ENCODE data around the gene DPY19L3.
A peak's percentile ranks its signal among the peaks of the same experiment; 100 is the strongest.
"Not testable (repeated sequence)": the region's sequence is repeated elsewhere in the genome, so short reads cannot be mapped to it uniquely, and the experiment has no call there.

DPY19L3 gene

GRCh38 chr19:32396046-32396652 lies 9.4 kb upstream of the DPY19L3 start:
- DNase-seq = no peak

- peak; percentile 77 for DNase-seq
Observed at GRCh38 chr19:32397671-32398101, 7.9 kb upstream of the DPY19L3 start.

GRCh38 chr19:32401992-32402391 lies 3.6 kb upstream of the DPY19L3 start:
- no peak for DNase-seq

GRCh38 chr19:32403291-32403995 lies 2.1 kb upstream of the DPY19L3 start:
- DNase-seq = no peak

- DNase-seq = no peak
Observed at GRCh38 chr19:32404213-32404932, 1.2 kb upstream of the DPY19L3 start.

- DNase-seq = no peak
Observed at GRCh38 chr19:32404933-32405430, 588 bp upstream of the DPY19L3 start.

GRCh38 chr19:32406161-32407003 lies 812 bp downstream of the DPY19L3 start:
- no peak for DNase-seq

GRCh38 chr19:32407004-32407992 lies 1.7 kb downstream of the DPY19L3 start:
- DNase-seq = peak; percentile 37

GRCh38 chr19:32415246-32415645 lies 9.7 kb downstream of the DPY19L3 start:
- DNase-seq = no peak

GRCh38 chr19:32415669-32416068 lies 10.1 kb downstream of the DPY19L3 start:
- no peak for DNase-seq

GRCh38 chr19:32416749-32417456 lies 11.3 kb downstream of the DPY19L3 start:
- no peak for DNase-seq

GRCh38 chr19:32418155-32418554 lies 12.6 kb downstream of the DPY19L3 start:
- no peak for DNase-seq

GRCh38 chr19:32421589-32422361 lies 16.2 kb downstream of the DPY19L3 start:
- no peak for DNase-seq

GRCh38 chr19:32422435-32422834 lies 16.9 kb downstream of the DPY19L3 start:
- DNase-seq = no peak

GRCh38 chr19:32423944-32424343 lies 18.4 kb downstream of the DPY19L3 start:
- not testable (repeated sequence) for DNase-seq

- DNase-seq = no peak
Observed at GRCh38 chr19:32427536-32427935, 22.0 kb downstream of the DPY19L3 start.

- DNase-seq = no peak
Observed at GRCh38 chr19:32436692-32437091, 31.1 kb downstream of the DPY19L3 start.

- DNase-seq = no peak
Observed at GRCh38 chr19:32437096-32437495, 31.5 kb downstream of the DPY19L3 start.

GRCh38 chr19:32438751-32439150 lies 33.2 kb downstream of the DPY19L3 start:
- DNase-seq = no peak

GRCh38 chr19:32442650-32443049 lies 37.1 kb downstream of the DPY19L3 start:
- no peak for DNase-seq
